Mesenchymal stem cell (in vitro differentiated cells and primary cell): ENCODE results near the gene DDC. TPM values are rescaled to one million over a fixed set of nuclear protein-coding genes. Genes with fewer than 3 reads are reported as not detected.

ENCODE experiments used
- DNase-seq: peaks from one replicate; pipeline ENCODE4 v3.0.0-alpha.2; 2013
- H2AFZ ChIP-seq: one replicate; pipeline ENCODE4 v1.6.1; 2013; ENCODE audit warnings: low read depth, mild to moderate bottlenecking, control low read depth, inconsistent platforms, low read length, moderate library complexity
- H2AK5ac ChIP-seq: 2 replicates; pipeline ENCODE4 v1.6.1; 2013; ENCODE audit warnings: low read length, moderate library complexity, mild to moderate bottlenecking, inconsistent platforms; ENCODE audit not compliant: severe bottlenecking
- H2BK120ac ChIP-seq: one replicate; pipeline ENCODE4 v1.6.1; 2013; ENCODE audit warnings: low read depth, mild to moderate bottlenecking, inconsistent platforms, low read length, moderate library complexity
- H2BK12ac ChIP-seq, 2 experiments: one replicate each; pipeline ENCODE4 v1.6.1; 2013; ENCODE audit warnings: inconsistent platforms in 2 of 2, low read length in 2 of 2, mild to moderate bottlenecking in 2 of 2, moderate library complexity in 2 of 2, control low read depth in 1 of 2
- H2BK15ac ChIP-seq: one replicate; pipeline ENCODE4 v1.6.1; 2013; ENCODE audit warnings: mild to moderate bottlenecking, low read depth, inconsistent platforms; ENCODE audit not compliant: poor library complexity, severe bottlenecking
- H2BK5ac ChIP-seq: 2 replicates; pipeline ENCODE4 v1.6.1; 2013; ENCODE audit warnings: low read depth, mild to moderate bottlenecking, low read length, control low read depth, inconsistent platforms; ENCODE audit not compliant: poor library complexity, severe bottlenecking
- H3K14ac ChIP-seq, 2 experiments: one replicate each; pipeline ENCODE4 v1.6.1; 2013; ENCODE audit warnings: inconsistent platforms in 2 of 2, low read length in 2 of 2, control low read depth in 1 of 2, mild to moderate bottlenecking in 1 of 2, moderate library complexity in 1 of 2
- H3K18ac ChIP-seq, 2 experiments: one replicate each; pipeline ENCODE4 v1.6.1; 2013; ENCODE audit warnings: inconsistent platforms in 2 of 2, low read length in 2 of 2, control low read depth in 1 of 2, low read depth in 1 of 2, mild to moderate bottlenecking in 1 of 2
- H3K23ac ChIP-seq, 2 experiments: one replicate each; pipeline ENCODE4 v1.6.1; 2013; ENCODE audit warnings: inconsistent platforms in 2 of 2, low read length in 2 of 2, mild to moderate bottlenecking in 2 of 2, moderate library complexity in 2 of 2, control low read depth in 1 of 2
- H3K27ac ChIP-seq: 2 replicates; pipeline ENCODE4 v1.5.1; 2013; ENCODE audit warnings: mild to moderate bottlenecking, moderate library complexity, low read length, control low read depth, inconsistent platforms; ENCODE audit not compliant: poor library complexity, severe bottlenecking
- H3K27me3 ChIP-seq, 2 experiments: 2 replicates each; pipeline versions ENCODE4 v1.6.1 to v1.7.0; 2013; ENCODE audit warnings: low read length in 2 of 2, mild to moderate bottlenecking in 2 of 2, moderate library complexity in 2 of 2, control low read depth in 1 of 2, inconsistent platforms in 1 of 2; ENCODE audit not compliant: control insufficient read depth in 1 of 2, insufficient read depth in 1 of 2
- H3K36me3 ChIP-seq, 2 experiments: 2 replicates each; pipeline versions ENCODE4 v1.6.1 to v1.7.0; 2013; ENCODE audit warnings: low read length in 2 of 2, control low read depth in 1 of 2, inconsistent platforms in 1 of 2, low read depth in 1 of 2, mild to moderate bottlenecking in 1 of 2; ENCODE audit not compliant: insufficient read depth in 2 of 2, control insufficient read depth in 1 of 2
- H3K4ac ChIP-seq, 2 experiments: one replicate each; pipeline ENCODE4 v1.6.1; 2013; ENCODE audit warnings: inconsistent platforms in 2 of 2, low read length in 2 of 2, mild to moderate bottlenecking in 2 of 2, moderate library complexity in 2 of 2, control low read depth in 1 of 2, low read depth in 1 of 2
- H3K4me1 ChIP-seq: 2 replicates; pipeline ENCODE4 v1.6.1; 2013; ENCODE audit warnings: low read depth, low read length, control low read depth; ENCODE audit not compliant: control insufficient read depth, insufficient read depth
- H3K4me2 ChIP-seq: 2 replicates; pipeline ENCODE4 v1.6.1; 2013; ENCODE audit warnings: low read length, mild to moderate bottlenecking, inconsistent platforms; ENCODE audit not compliant: poor library complexity, severe bottlenecking
- H3K4me3 ChIP-seq, 2 experiments: 2 replicates each; pipeline versions ENCODE4 v1.5.1 to v1.7.0; 2013; ENCODE audit warnings: low read length in 2 of 2, mild to moderate bottlenecking in 2 of 2, control low read depth in 1 of 2, low read depth in 1 of 2; ENCODE audit not compliant: insufficient read depth in 1 of 2
- H3K79me1 ChIP-seq: replicated peaks from 2 replicates; pipeline ENCODE4 v1.6.1; 2013; ENCODE audit warnings: mild to moderate bottlenecking, control low read depth, low read length, inconsistent platforms; ENCODE audit not compliant: poor library complexity, severe bottlenecking
- H3K9ac ChIP-seq: 2 replicates; pipeline ENCODE4 v1.7.0; 2013; ENCODE audit warnings: mild to moderate bottlenecking, low read length, moderate library complexity
- H3K9me3 ChIP-seq: 2 replicates; pipeline ENCODE4 v1.7.0; 2013; ENCODE audit warnings: mild to moderate bottlenecking, low read length; ENCODE audit not compliant: control insufficient read depth
- H4K8ac ChIP-seq: one replicate; pipeline ENCODE4 v1.6.1; 2013; ENCODE audit warnings: inconsistent platforms, mild to moderate bottlenecking, low read length, moderate library complexity
- H4K91ac ChIP-seq: one replicate; pipeline ENCODE4 v1.6.1; 2013; ENCODE audit warnings: mild to moderate bottlenecking, low read length, inconsistent platforms
- WGBS: methylation state at CpG from one replicate; pipeline ENCODE4 v1.1.7; 2013; ENCODE audit warnings: mixed read lengths; 5-methylcytosine and 5-hydroxymethylcytosine counted together
- polyA plus RNA-seq, 2 experiments: library from polyadenylated mRNA; stranded (reverse); fragments of 200-250 nt; gene quantifications; one replicate each; pipeline ENCODE4 v1.2.3, GENCODE V29; 2013

Gene DDC, protein sequence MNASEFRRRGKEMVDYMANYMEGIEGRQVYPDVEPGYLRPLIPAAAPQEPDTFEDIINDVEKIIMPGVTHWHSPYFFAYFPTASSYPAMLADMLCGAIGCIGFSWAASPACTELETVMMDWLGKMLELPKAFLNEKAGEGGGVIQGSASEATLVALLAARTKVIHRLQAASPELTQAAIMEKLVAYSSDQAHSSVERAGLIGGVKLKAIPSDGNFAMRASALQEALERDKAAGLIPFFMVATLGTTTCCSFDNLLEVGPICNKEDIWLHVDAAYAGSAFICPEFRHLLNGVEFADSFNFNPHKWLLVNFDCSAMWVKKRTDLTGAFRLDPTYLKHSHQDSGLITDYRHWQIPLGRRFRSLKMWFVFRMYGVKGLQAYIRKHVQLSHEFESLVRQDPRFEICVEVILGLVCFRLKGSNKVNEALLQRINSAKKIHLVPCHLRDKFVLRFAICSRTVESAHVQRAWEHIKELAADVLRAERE
- polyA plus RNA-seq (2013, experiment 1 of 2): not detected
- polyA plus RNA-seq (2013, experiment 2 of 2): not detected

DNA sequence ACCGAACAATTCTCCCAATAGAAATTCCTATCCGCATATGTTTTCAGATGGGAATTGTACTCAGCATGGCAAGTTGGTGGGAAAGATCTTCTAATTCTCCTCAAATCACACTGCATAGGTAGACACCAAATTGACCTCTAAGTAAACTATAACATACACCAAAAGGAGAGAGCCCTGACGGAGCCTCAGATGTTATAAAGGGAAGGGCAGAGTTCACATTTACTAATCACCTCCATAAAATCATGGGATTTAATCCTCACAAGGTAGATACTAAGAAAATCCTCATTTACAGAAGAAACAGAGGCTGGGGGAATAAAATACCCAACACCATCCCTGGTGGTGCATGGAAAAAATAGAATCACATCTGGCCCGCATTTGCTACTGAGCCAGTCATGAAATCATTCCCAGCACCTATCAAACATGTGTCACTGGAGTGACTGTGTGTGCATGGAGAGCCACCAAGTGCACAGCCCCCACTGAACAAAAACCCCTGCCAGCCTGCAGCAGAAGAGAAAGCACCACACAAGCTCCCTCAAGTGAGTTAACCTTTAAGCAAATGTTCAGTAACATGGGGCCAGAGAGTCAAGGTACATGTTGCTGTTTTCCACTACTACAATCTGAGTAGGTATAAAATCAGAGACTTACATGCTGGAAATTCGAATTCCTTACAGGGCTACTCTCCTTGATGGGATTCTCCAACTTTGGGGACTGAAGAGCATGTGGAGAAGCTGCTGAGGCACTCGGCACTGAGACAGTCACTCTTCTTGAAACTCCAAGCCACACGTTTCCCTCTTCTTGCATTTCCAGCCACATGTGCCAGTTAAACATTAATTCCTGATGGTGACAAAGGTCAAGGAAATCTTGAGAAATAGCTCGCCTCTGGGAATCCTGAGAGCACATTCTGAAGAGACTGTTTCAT lies at the start of gene DDC:
DDC (minus strand) TSS at position 766 of the 919 bp plus-strand sequence. CDS start 21,320 bp downstream, outside the sequence.
- Histone ChIP-seq H4K91ac (no peak within 1 kb of the TSS), H3K27ac (no peak within 1 kb of the TSS), H2AFZ (no peak within 1 kb of the TSS), H3K23ac (no peak within 1 kb of the TSS), H3K36me3 (no peaks in the 10 kb centered on the region), H2BK12ac (no peak within 1 kb of the TSS), H2BK5ac (no peak within 1 kb of the TSS), H3K4me3 (no peak within 1 kb of the TSS), H2BK120ac (no peak within 1 kb of the TSS), H3K4me2 (no peak within 1 kb of the TSS), H3K9me3 (no peaks in the 10 kb centered on the region), H4K8ac (no peak within 1 kb of the TSS), H3K14ac (no peak within 1 kb of the TSS), H2BK15ac (no peak within 1 kb of the TSS), H3K18ac (no peak within 1 kb of the TSS), H3K4me1 (peaks cover 3% of the 10 kb centered on the region), H3K9ac (no peak within 1 kb of the TSS), H2AK5ac (no peak within 1 kb of the TSS), H3K79me1 (no peaks in the 10 kb centered on the region), H3K4ac (no peak within 1 kb of the TSS), H3K27me3 (peaks cover 51 to 52% of the 10 kb centered on the region in 2 experiments)
- DNase-seq: no peak
- WGBS: 70% methylated on average over 8 of the region's 8 CpGs

DNA sequence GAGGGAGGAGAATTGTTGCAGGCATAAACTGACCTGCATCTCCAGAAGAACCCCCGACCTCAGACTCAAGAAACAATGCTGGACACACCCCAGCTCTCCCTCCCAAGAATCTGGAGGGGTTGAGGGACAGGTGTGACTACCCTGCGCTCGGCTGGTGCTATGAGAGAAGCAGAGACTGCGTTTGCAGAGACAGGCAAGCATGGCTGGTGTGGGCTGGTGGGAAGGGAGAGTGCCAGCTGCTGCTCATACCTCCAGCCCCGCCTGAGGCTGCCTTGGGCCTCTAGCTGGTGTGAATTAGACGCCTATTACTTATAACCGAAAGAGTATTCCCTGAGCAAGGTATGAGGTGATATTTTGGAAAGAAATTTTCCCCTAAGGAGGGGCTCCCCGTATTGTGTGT lies 48.3 kb upstream of the DDC start:
- Histone ChIP-seq H3K4me2 (no peak overlapping the region), H3K18ac (no peak overlapping the region), H3K23ac (no peak overlapping the region), H3K79me1 (peaks cover 14% of the 10 kb centered on the region), H2BK15ac (no peak overlapping the region), H3K4me3 (no peak overlapping the region), H2AK5ac (no peak overlapping the region), H3K27ac (no peak overlapping the region), H3K9me3 (no peaks in the 10 kb centered on the region), H2BK12ac (no peak overlapping the region), H4K91ac (no peak overlapping the region), H2BK5ac (no peak overlapping the region), H3K36me3 (peaks cover 56 to 86% of the 10 kb centered on the region in 2 experiments), H2BK120ac (no peak overlapping the region), H3K14ac (no peak overlapping the region), H3K4me1 (peaks cover 3% of the 10 kb centered on the region), H3K27me3 (no peaks in the 10 kb centered on the region), H3K9ac (no peak overlapping the region), H3K4ac (no peak overlapping the region), H4K8ac (no peak overlapping the region), H2AFZ (no peak overlapping the region)
- no peak for DNase-seq
- WGBS: 96% methylated on average over 7 of the region's 8 CpGs

DNA sequence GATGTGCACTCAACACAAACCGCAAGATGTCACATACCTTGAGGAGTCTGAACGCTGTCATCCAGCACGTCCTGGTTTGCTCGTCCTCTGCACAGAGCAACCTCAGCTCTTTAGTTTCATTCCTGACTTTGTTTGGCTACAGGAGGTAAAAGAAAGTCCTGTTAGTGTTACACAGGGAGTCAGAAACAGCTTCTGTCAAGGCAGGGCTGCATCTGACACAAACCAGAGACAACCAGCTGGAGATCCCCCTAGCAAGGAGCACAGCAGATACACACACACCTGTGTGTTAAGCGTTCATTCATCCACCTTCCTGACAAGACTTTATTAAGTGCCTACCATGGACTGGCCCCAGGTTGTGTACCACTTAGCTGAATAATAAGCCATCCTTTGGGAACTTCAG lies 47.5 kb upstream of the DDC start:
- H3K4me3 ChIP-seq: no peak overlapping the region
- no peaks in the 10 kb centered on the region for H3K9me3 ChIP-seq
- H2BK5ac ChIP-seq: no peak overlapping the region
- H3K4me1 ChIP-seq: peaks cover 3% of the 10 kb centered on the region
- no peak overlapping the region for H2AFZ ChIP-seq
- no peak overlapping the region for H4K91ac ChIP-seq
- DNase-seq: no peak
- peaks cover 12% of the 10 kb centered on the region for H3K79me1 ChIP-seq
- no peak overlapping the region for H4K8ac ChIP-seq
- H2BK120ac ChIP-seq: no peak overlapping the region
- H2BK15ac ChIP-seq: no peak overlapping the region
- no peak overlapping the region for H3K27ac ChIP-seq
- 98% methylated on average over 5 of the region's 5 CpGs for WGBS
- H3K23ac ChIP-seq: no peak overlapping the region
- H2BK12ac ChIP-seq: no peak overlapping the region
- H2AK5ac ChIP-seq: no peak overlapping the region
- no peak overlapping the region for H3K4me2 ChIP-seq
- no peak overlapping the region for H3K14ac ChIP-seq
- no peak overlapping the region for H3K18ac ChIP-seq
- H3K9ac ChIP-seq: no peak overlapping the region
- H3K27me3 ChIP-seq: no peaks in the 10 kb centered on the region
- no peak overlapping the region for H3K4ac ChIP-seq
- peaks cover 53 to 92% of the 10 kb centered on the region in 2 experiments for H3K36me3 ChIP-seq
